ENCODE data around the gene GCGR.
"Not testable (repeated sequence)": the region's sequence is repeated elsewhere in the genome, so short reads cannot be mapped to it uniquely, and the experiment has no call there.

Gene GCGR

GRCh38 chr17:81833160-81833920 is 29.4 kb downstream of the GCGR start, which contains the start of gene MCRIP1:
Gene MCRIP1 (minus strand): TSS chr17:81833291. CDS start chr17:81824506, 8,785 bp downstream.
- no peak for TF ChIP-seq CTCF (IDR thresholded peaks at IDR 0.05; ENCODE audit: low read length, missing control alignments)
- peak within 1 kb of the TSS; percentile 76 for H3K4me3 ChIP-seq (replicated peaks; ENCODE audit: low read depth, low read length)
- peak; percentile 93 for DNase-seq (ENCODE audit: low read depth)

GRCh38 chr17:81833921-81834830 is 30.2 kb downstream of the GCGR start:
- H3K4me3 ChIP-seq (replicated peaks; ENCODE audit: low read depth, low read length) = peak overlapping the region; percentile 76
- DNase-seq (ENCODE audit: low read depth) = no peak
- TF ChIP-seq CTCF (IDR thresholded peaks at IDR 0.05; ENCODE audit: low read length, missing control alignments) = no peak

GRCh38 chr17:81834831-81835267 is 30.9 kb downstream of the GCGR start, which contains the start of gene PPP1R27:
Gene PPP1R27 (minus strand): TSS chr17:81835050. CDS start chr17:81834953, 97 bp downstream.
- no peak for DNase-seq (ENCODE audit: low read depth)
- peak within 1 kb of the TSS; percentile 76 for H3K4me3 ChIP-seq (replicated peaks; ENCODE audit: low read depth, low read length)
- TF ChIP-seq CTCF (IDR thresholded peaks at IDR 0.05; ENCODE audit: low read length, missing control alignments) = no peak

- no peak for DNase-seq (ENCODE audit: low read depth)
- TF ChIP-seq CTCF (IDR thresholded peaks at IDR 0.05; ENCODE audit: low read length, missing control alignments) = no peak
- H3K4me3 ChIP-seq (replicated peaks; ENCODE audit: low read depth, low read length) = no peak overlapping the region
These were observed 33.7 kb downstream of the GCGR start for GRCh38 chr17:81837641-81838040.

- no peak overlapping the region for H3K4me3 ChIP-seq (replicated peaks; ENCODE audit: low read depth, low read length)
- DNase-seq (ENCODE audit: low read depth) = no peak
- TF ChIP-seq CTCF (IDR thresholded peaks at IDR 0.05; ENCODE audit: low read length, missing control alignments) = no peak
These were observed 34.9 kb downstream of the GCGR start for GRCh38 chr17:81838753-81839255.

GRCh38 chr17:81839301-81839700 is 35.4 kb downstream of the GCGR start:
- H3K4me3 ChIP-seq (replicated peaks; ENCODE audit: low read depth, low read length) = no peak overlapping the region
- no peak for TF ChIP-seq CTCF (IDR thresholded peaks at IDR 0.05; ENCODE audit: low read length, missing control alignments)
- DNase-seq (ENCODE audit: low read depth) = no peak

- not testable (repeated sequence) for DNase-seq (ENCODE audit: low read depth); H3K4me3 ChIP-seq (replicated peaks; ENCODE audit: low read depth, low read length)
These were observed 36.1 kb downstream of the GCGR start for GRCh38 chr17:81840059-81840458.
